Measurements from ENCODE around the gene FBXO48. TPM values are rescaled to one million over a fixed set of nuclear protein-coding genes. Genes with fewer than 3 reads are reported as not detected.

Gene FBXO48
- total RNA-seq, 2 experiments from 2014 or later: 0.44 to 0.50 TPM

- H3K27ac ChIP-seq (ENCODE audit: low read depth in 1 of 2, low read length in 2 of 2): peak overlapping the region in 1 of 2 donors; percentile 26
- no peaks in the 10 kb centered on the region for H3K36me3 ChIP-seq (ENCODE audit: insufficient read depth, low read length)
- Mint-ChIP-seq H3K36me3 (ENCODE audit: low read depth) (no peaks in the 10 kb centered on the region), H3K4me1 (ENCODE audit: low read depth) (peaks cover 8% of the 10 kb centered on the region), H3K4me3 (no peak overlapping the region), H3K9me3 (no peaks in the 10 kb centered on the region), H3K27me3 (no peaks in the 10 kb centered on the region), H3K27ac (peak overlapping the region; percentile 38)
- CTCF ChIA-PET: interaction anchor here (0.6 to 1.5 kb wide), 17 partner anchors 11 to 493 kb away, joined by 3 to 8 read pairs (median 3); no protein-coding TSS in a partner anchor
- H3K4me3 ChIP-seq (ENCODE audit: low read length): no peak overlapping the region
- peaks cover 9% of the 10 kb centered on the region for H3K4me1 ChIP-seq (ENCODE audit: insufficient read depth, low read length)
- TF ChIP-seq CTCF (IDR thresholded peaks at IDR 0.05): peak; percentile 97
- peak; percentile 96 for ATAC-seq (ENCODE audit: poor library complexity)
- peak; percentile 52 to 92 (median 70) for DNase-seq
- POLR2A ChIA-PET: interaction anchor here (0.7 to 1.1 kb wide), 3 partner anchors 17 to 26 kb away, joined by 3 to 4 read pairs (median 4); partner anchors contain the start of genes APLF and FBXO48
- intact Hi-C loops (cut with DNase I, micrococcal nuclease): loop anchor here (1.0 to 5.0 kb wide), 4 partner anchors 79 to 319 kb away; no protein-coding TSS in a partner anchor
- H3K27me3 ChIP-seq (ENCODE audit: control insufficient read depth in 1 of 2, insufficient read depth in 2 of 2, low read length in 2 of 2): no peaks in the 10 kb centered on the region
- no peaks in the 10 kb centered on the region for H3K9me3 ChIP-seq (ENCODE audit: control insufficient read depth in 1 of 2, insufficient read depth in 1 of 2, low read length in 2 of 2)
These were observed 25.7 kb downstream of the FBXO48 start for GRCh38 chr2:68441179-68441993.

DNA sequence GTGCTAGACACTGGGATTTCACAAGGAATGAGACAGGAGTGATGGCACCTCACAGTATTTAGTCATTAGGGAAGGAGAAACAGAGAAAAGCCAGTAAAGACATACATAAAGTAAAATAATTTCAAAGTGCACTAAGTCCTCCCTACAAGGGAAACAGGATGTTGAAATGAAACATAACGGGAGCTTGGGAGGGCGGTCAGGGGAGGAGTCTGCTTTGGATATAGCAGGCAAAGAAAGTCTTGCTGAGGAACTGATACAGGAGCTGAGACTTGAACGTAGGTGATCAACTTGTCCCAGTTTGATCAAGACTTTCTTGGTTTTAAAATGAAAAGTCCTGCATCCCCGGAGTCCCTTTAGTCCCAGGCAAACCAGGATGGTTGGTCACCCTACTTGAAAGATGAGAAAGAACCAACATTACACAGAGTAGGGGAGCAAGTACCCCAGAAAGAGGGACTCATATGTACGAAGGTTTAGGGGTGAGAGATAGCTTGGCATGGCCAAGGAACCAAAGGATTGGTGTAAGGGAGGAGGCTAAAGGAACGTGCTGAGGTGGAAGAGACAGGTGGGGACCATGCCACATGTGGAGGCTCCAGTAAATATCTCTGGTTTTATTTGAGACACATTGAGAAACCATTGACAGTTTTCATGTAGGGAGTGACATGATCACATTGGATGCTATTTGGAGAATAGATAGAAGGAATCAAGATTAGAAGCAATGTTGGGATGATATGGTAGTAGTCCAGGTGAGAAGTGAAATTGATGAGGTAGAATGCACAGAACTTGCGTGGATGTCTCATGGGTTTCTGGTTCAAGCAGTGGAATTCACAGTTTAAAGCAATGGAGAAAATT, 28.4 kb downstream of the FBXO48 start:
- H3K4me3 Mint-ChIP-seq: no peak overlapping the region

More for the DNA sequence above, 28.4 kb downstream of the FBXO48 start:
- H3K27me3 ChIP-seq (ENCODE audit: control insufficient read depth in 1 of 2, insufficient read depth in 2 of 2, low read length in 2 of 2): no peaks in the 10 kb centered on the region
- no peak overlapping the region for H3K4me3 ChIP-seq (ENCODE audit: low read length)
- intact Hi-C loops (cut with DNase I, micrococcal nuclease): no loop called here
- H3K9me3 ChIP-seq (ENCODE audit: control insufficient read depth in 1 of 2, insufficient read depth in 1 of 2, low read length in 2 of 2): no peaks in the 10 kb centered on the region
- Mint-ChIP-seq H3K27me3 (no peaks in the 10 kb centered on the region), H3K27ac (no peak overlapping the region), H3K36me3 (ENCODE audit: low read depth) (no peaks in the 10 kb centered on the region), H3K9me3 (no peaks in the 10 kb centered on the region), H3K4me1 (ENCODE audit: low read depth) (peaks cover 8% of the 10 kb centered on the region)
- no peak for TF ChIP-seq CTCF (IDR thresholded peaks at IDR 0.05)
- no peak overlapping the region for H3K27ac ChIP-seq (ENCODE audit: low read depth in 1 of 2, low read length in 2 of 2)
- ChIA-PET POLR2A (no interaction called here), CTCF (interaction anchor here (0.8 to 1.2 kb wide), 3 partner anchors 8 to 157 kb away, joined by 3 read pairs; no protein-coding TSS in a partner anchor)
- H3K36me3 ChIP-seq (ENCODE audit: insufficient read depth, low read length): no peaks in the 10 kb centered on the region
- no peak for ATAC-seq (ENCODE audit: poor library complexity)
- peaks cover 9% of the 10 kb centered on the region for H3K4me1 ChIP-seq (ENCODE audit: insufficient read depth, low read length)
- DNase-seq: no peak

All from CD4-positive, alpha-beta T cell (primary cell).